Hepatocyte (in vitro differentiated cells): ENCODE results near the gene RHEBL1. TPM values are rescaled to one million over a fixed set of nuclear protein-coding genes. Genes with fewer than 3 reads are reported as not detected.

Experiments
- DNase-seq: peaks from one replicate; pipeline ENCODE4 v3.0.0-alpha.2; 2016; ENCODE audit warnings: low spot score
- H2AFZ ChIP-seq: fragments of 200-600 bp; sonication (generic); 2 replicates; pipeline ENCODE4 v1.6.0; 2016; ENCODE audit warnings: antibody characterized with exemption, mild to moderate bottlenecking
- H3K27ac ChIP-seq: fragments of 200-600 bp; sonication (generic); 2 replicates; pipeline ENCODE4 v1.5.1; 2016; ENCODE audit warnings: mild to moderate bottlenecking
- H3K27me3 ChIP-seq: fragments of 200-600 bp; sonication (generic); 2 replicates; pipeline ENCODE4 v1.6.1; 2016
- H3K36me3 ChIP-seq: fragments of 200-600 bp; sonication (generic); replicated peaks from 2 replicates; pipeline ENCODE4 v1.5.1; 2016; ENCODE audit warnings: low read depth; ENCODE audit not compliant: insufficient read depth
- H3K4me1 ChIP-seq: fragments of 200-600 bp; sonication (generic); 2 replicates; pipeline ENCODE4 v1.5.1; 2016; ENCODE audit warnings: mild to moderate bottlenecking, moderate library complexity; ENCODE audit not compliant: insufficient read depth
- H3K4me2 ChIP-seq: fragments of 200-600 bp; sonication (generic); 2 replicates; pipeline ENCODE4 v1.6.0; 2016
- H3K4me3 ChIP-seq: fragments of 200-600 bp; sonication (generic); 2 replicates; pipeline ENCODE4 v1.5.1; 2016; ENCODE audit warnings: mild to moderate bottlenecking
- H3K79me2 ChIP-seq: fragments of 200-600 bp; sonication (generic); 2 replicates; pipeline ENCODE4 v1.6.0; 2017; ENCODE audit warnings: mild to moderate bottlenecking
- H3K9me2 ChIP-seq: fragments of 200-600 bp; sonication (generic); replicated peaks from 2 replicates; pipeline ENCODE4 v1.6.0; 2017; ENCODE audit warnings: mild to moderate bottlenecking; ENCODE audit not compliant: insufficient read depth
- H3K9me3 ChIP-seq: fragments of 200-600 bp; sonication (generic); 2 replicates; pipeline ENCODE4 v1.5.1; 2016; ENCODE audit warnings: low read depth, mild to moderate bottlenecking
- H4K20me1 ChIP-seq: fragments of 200-600 bp; sonication (generic); 2 replicates; pipeline ENCODE4 v1.6.0; 2016; ENCODE audit warnings: mild to moderate bottlenecking; ENCODE audit not compliant: insufficient read depth, poor library complexity, severe bottlenecking
- CTCF ChIP-seq: fragments of 200-600 bp; sonication (generic); IDR thresholded peaks from 2 replicates; pipeline ENCODE4 v1.5.1; 2016; ENCODE audit warnings: antibody characterized with exemption, mild to moderate bottlenecking; ENCODE audit not compliant: poor library complexity
- EZH2 ChIP-seq: fragments of 200-600 bp; sonication (generic); IDR thresholded peaks from 2 replicates; pipeline ENCODE4 v1.6.1; 2016; ENCODE audit warnings: antibody characterized with exemption, mild to moderate bottlenecking, borderline replicate concordance
- EZH2phosphoT487 ChIP-seq: fragments of 200-600 bp; sonication (generic); IDR thresholded peaks from one replicate; pipeline ENCODE4 v1.6.1; 2018; ENCODE audit warnings: antibody characterized with exemption, mild to moderate bottlenecking, low read depth, moderate library complexity; ENCODE audit not compliant: unreplicated experiment, severe bottlenecking
- WGBS: methylation state at CpG from one replicate; pipeline ENCODE4 v1.1.6; 2016; ENCODE audit warnings: low lambda C conversion rate; ENCODE audit errors: missing lambda C conversion rate; 5-methylcytosine and 5-hydroxymethylcytosine counted together
- polyA plus RNA-seq: library from polyadenylated mRNA; unstranded; fragments of >200 nt; fragmentation: Nextera tagmentation; extraction: Ambion mirVana; gene quantifications from 2 replicates; pipeline ENCODE4 v1.2.1, GENCODE V29; 2016
- total RNA-seq: library from RNA; depleted of rRNA; stranded (reverse); fragments of >200 nt; gene quantifications from 2 replicates; pipeline ENCODE4 v1.2.3, GENCODE V29; 2014

The RHEBL1 gene
- total and polyA plus RNA-seq, 2 experiments from 2014 or later: 0.30 TPM; not detected in 1

GRCh38 chr12:49086116-49086515, 16.3 kb upstream of the RHEBL1 start:
- Histone ChIP-seq H3K9me2 (no peaks in the 10 kb centered on the region), H3K27ac (no peak overlapping the region), H3K9me3 (no peaks in the 10 kb centered on the region), H4K20me1 (no peaks in the 10 kb centered on the region), H3K36me3 (no peaks in the 10 kb centered on the region), H3K4me2 (no peak overlapping the region), H3K4me3 (no peak overlapping the region), H3K79me2 (no peaks in the 10 kb centered on the region), H3K4me1 (no peaks in the 10 kb centered on the region), H3K27me3 (peaks cover 27% of the 10 kb centered on the region), H2AFZ (no peak overlapping the region)
- DNase-seq: no peak
- 80% methylated on average over 3 of the region's 3 CpGs for WGBS
- TF ChIP-seq CTCF (no peak), EZH2 (no peak)

GRCh38 chr12:49084438-49084837, 14.7 kb upstream of the RHEBL1 start:
- Histone ChIP-seq H3K4me1 (no peaks in the 10 kb centered on the region), H3K79me2 (no peaks in the 10 kb centered on the region), H3K4me3 (no peak overlapping the region), H3K9me3 (no peaks in the 10 kb centered on the region), H3K27ac (no peak overlapping the region), H3K9me2 (no peaks in the 10 kb centered on the region), H4K20me1 (no peaks in the 10 kb centered on the region), H3K36me3 (no peaks in the 10 kb centered on the region), H2AFZ (no peak overlapping the region), H3K27me3 (peaks cover 16% of the 10 kb centered on the region), H3K4me2 (no peak overlapping the region)
- 91% methylated on average over 3 of the region's 3 CpGs for whole genome bisulfite sequencing
- no peak for DNase-seq
- TF ChIP-seq EZH2phosphoT487: no peak
- TF ChIP-seq CTCF: no peak
- no peak for TF ChIP-seq EZH2

- H3K9me2 ChIP-seq: no peaks in the 10 kb centered on the region
- TF ChIP-seq CTCF (no peak), EZH2 (no peak), EZH2phosphoT487 (no peak)
- no peaks in the 10 kb centered on the region for H3K9me3 ChIP-seq
- DNase-seq: no peak
- H2AFZ ChIP-seq: no peak overlapping the region
- H4K20me1 ChIP-seq: no peaks in the 10 kb centered on the region
- H3K4me2 ChIP-seq: no peak overlapping the region
- no peaks in the 10 kb centered on the region for H3K36me3 ChIP-seq
- no peak overlapping the region for H3K4me3 ChIP-seq
- no peaks in the 10 kb centered on the region for H3K4me1 ChIP-seq
- 71% methylated on average over 1 of the region's 1 CpG for WGBS
- no peak overlapping the region for H3K27ac ChIP-seq
- H3K79me2 ChIP-seq: no peaks in the 10 kb centered on the region
- H3K27me3 ChIP-seq: peaks cover 5% of the 10 kb centered on the region
Measured at GRCh38 chr12:49079793-49080192, 10.0 kb upstream of the RHEBL1 start.

GRCh38 chr12:49070971-49071370, 1.2 kb upstream of the RHEBL1 start:
- TF ChIP-seq EZH2phosphoT487 (no peak), EZH2 (no peak), CTCF (no peak)
- H4K20me1 ChIP-seq: no peaks in the 10 kb centered on the region
- no peaks in the 10 kb centered on the region for H3K9me2 ChIP-seq
- 98% methylated on average over 11 of the region's 11 CpGs for WGBS
- H3K27ac ChIP-seq: no peak overlapping the region
- no peak overlapping the region for H2AFZ ChIP-seq
- no peaks in the 10 kb centered on the region for H3K4me1 ChIP-seq
- no peaks in the 10 kb centered on the region for H3K36me3 ChIP-seq
- H3K27me3 ChIP-seq: no peaks in the 10 kb centered on the region
- no peak overlapping the region for H3K4me3 ChIP-seq
- no peaks in the 10 kb centered on the region for H3K79me2 ChIP-seq
- no peaks in the 10 kb centered on the region for H3K9me3 ChIP-seq
- no peak for DNase-seq
- no peak overlapping the region for H3K4me2 ChIP-seq
